Neural cell (in vitro differentiated cells): ENCODE results near the gene RIMS4. TPM values are rescaled to one million over a fixed set of nuclear protein-coding genes. Genes with fewer than 3 reads are reported as not detected.

Experiments used
- H2AFZ ChIP-seq: fragments of 200-600, 300-800 bp; sonication (generic), shearing (Covaris generic); 2 replicates; pipeline ENCODE4 v1.6.0; 2014; ENCODE audit warnings: low read depth, mild to moderate bottlenecking, antibody characterized with exemption, low read length, moderate library complexity
- H3F3A ChIP-seq: fragments of 200-600 bp; shearing (Covaris generic); 2 replicates; pipeline ENCODE4 v1.6.1; 2016; ENCODE audit warnings: mild to moderate bottlenecking, moderate library complexity, mixed read lengths, antibody characterized with exemption, low read length; ENCODE audit not compliant: insufficient read depth, poor library complexity, severe bottlenecking
- H3K27ac ChIP-seq: fragments of 200-600, 300-800 bp; sonication (generic), shearing (Covaris generic); 2 replicates; pipeline ENCODE4 v1.5.1; 2014; ENCODE audit warnings: mild to moderate bottlenecking, low read length, moderate library complexity
- H3K27me3 ChIP-seq: fragments of 300-800, 200-600 bp; sonication (generic), shearing (Covaris generic); 2 replicates; pipeline ENCODE4 v1.6.0; 2014; ENCODE audit warnings: mild to moderate bottlenecking, low read depth, low read length, moderate library complexity; ENCODE audit not compliant: insufficient read depth
- H3K36me3 ChIP-seq: fragments of 300-800, 200-600 bp; sonication (generic), shearing (Covaris generic); 2 replicates; pipeline ENCODE4 v1.5.1; 2014; ENCODE audit warnings: mild to moderate bottlenecking, antibody characterized with exemption, low read length, moderate library complexity; ENCODE audit not compliant: insufficient read depth
- H3K4me2 ChIP-seq: fragments of 300-800, 200-600 bp; sonication (generic), shearing (Covaris generic); 2 replicates; pipeline ENCODE4 v1.6.0; 2014; ENCODE audit warnings: mild to moderate bottlenecking, low read length
- H3K4me3 ChIP-seq: fragments of 300-800, 200-600 bp; sonication (generic), shearing (Covaris generic); 2 replicates; pipeline ENCODE4 v1.5.1; 2014; ENCODE audit warnings: mild to moderate bottlenecking, low read length, moderate library complexity
- H3K79me2 ChIP-seq: fragments of 200-600 bp; shearing (Covaris generic); replicated peaks from 2 replicates; pipeline ENCODE4 v1.6.0; 2014; ENCODE audit warnings: mild to moderate bottlenecking, low read length, moderate library complexity; ENCODE audit not compliant: insufficient read depth
- H3K9ac ChIP-seq: fragments of 300-800, 200-600 bp; sonication (generic), shearing (Covaris generic); 2 replicates; pipeline ENCODE4 v1.6.1; 2016; ENCODE audit warnings: mild to moderate bottlenecking, low read length, mixed read lengths
- H3K9me2 ChIP-seq: fragments of 200-600 bp; shearing (Covaris generic); 2 replicates; pipeline ENCODE4 v1.6.1; 2016; ENCODE audit warnings: mild to moderate bottlenecking, low read length, mixed read lengths; ENCODE audit not compliant: insufficient read depth
- H3K9me3 ChIP-seq: fragments of 200-600, 300-800 bp; sonication (generic), shearing (Covaris generic); 2 replicates; pipeline ENCODE4 v1.6.1; 2016; ENCODE audit warnings: mild to moderate bottlenecking, mixed run types, low read length, moderate library complexity, mixed read lengths
- H4K20me1 ChIP-seq: fragments of 200-600 bp; shearing (Covaris generic); 2 replicates; pipeline ENCODE4 v1.6.1; 2016; ENCODE audit warnings: mild to moderate bottlenecking, mixed run types; ENCODE audit not compliant: insufficient read depth
- EP300 ChIP-seq: fragments of 450-650 bp; conservative IDR thresholded peaks from 2 replicates; pipeline ENCODE4 v1.6.1; 2014; ENCODE audit warnings: antibody characterized with exemption, mild to moderate bottlenecking, moderate library complexity; ENCODE audit not compliant: poor library complexity, severe bottlenecking
- EZH2 ChIP-seq: fragments of 200-600, 300-800 bp; shearing (Covaris generic), sonication (generic); IDR thresholded peaks from 2 replicates; pipeline ENCODE4 v1.6.1; 2014; ENCODE audit warnings: antibody characterized with exemption, low read length, borderline replicate concordance, mild to moderate bottlenecking; ENCODE audit not compliant: insufficient read depth, poor library complexity, severe bottlenecking
- RAD21 ChIP-seq: fragments of 450-650 bp; conservative IDR thresholded peaks from 2 replicates; pipeline ENCODE4 v1.6.1; 2014; ENCODE audit warnings: antibody characterized with exemption, mild to moderate bottlenecking, moderate library complexity
- SMC3 ChIP-seq: fragments of 450-650 bp; conservative IDR thresholded peaks from 2 replicates; pipeline ENCODE4 v1.6.1; 2014; ENCODE audit warnings: antibody characterized with exemption, mild to moderate bottlenecking, moderate library complexity; ENCODE audit not compliant: poor library complexity
- polyA plus RNA-seq: library from polyadenylated mRNA; depleted of rRNA; stranded (reverse); fragments of >200 nt; gene quantifications from 2 replicates; pipeline ENCODE4 v1.2.3, GENCODE V29; 2014
- TF ChIP-seq, protein P1 (sequence below): fragments of 450-650 bp; IDR thresholded peaks from 2 replicates; pipeline ENCODE4 v1.5.1; 2014; ENCODE audit warnings: antibody characterized with exemption, mild to moderate bottlenecking, moderate library complexity; ENCODE audit not compliant: poor library complexity, severe bottlenecking
- TF ChIP-seq, protein P2 (sequence below): IDR thresholded peaks from 2 replicates; pipeline ENCODE4 v1.6.1; 2012; ENCODE audit warnings: borderline replicate concordance

Gene RIMS4
- polyA plus RNA-seq, 1 donor from 2014 or later: 40.6 TPM

DNA sequence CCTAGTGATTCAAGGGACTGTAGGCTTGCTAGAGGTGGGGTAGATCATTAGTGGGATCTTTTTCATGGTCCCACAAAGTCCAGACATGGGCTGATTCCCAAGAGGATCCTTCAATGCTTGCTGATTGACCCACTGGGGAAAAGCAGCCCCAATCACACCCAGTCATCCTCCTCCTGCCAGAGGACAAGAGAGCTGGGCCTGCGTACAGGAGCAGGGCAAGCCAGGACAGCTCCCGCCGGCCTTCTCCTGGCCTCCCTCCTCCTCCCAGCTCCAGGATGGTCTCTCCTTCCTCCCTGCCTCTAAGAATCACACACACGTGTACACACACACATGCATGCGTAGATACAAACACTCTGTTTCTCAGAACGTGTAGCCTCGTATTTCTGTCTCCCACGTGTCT lies 37.7 kb downstream of the RIMS4 start:
- Histone ChIP-seq H3K4me2 (no peak overlapping the region), H3K27me3 (no peaks in the 10 kb centered on the region), H4K20me1 (no peaks in the 10 kb centered on the region), H2AFZ (no peak overlapping the region), H3K79me2 (no peaks in the 10 kb centered on the region), H3K4me3 (peak overlapping the region; percentile 10), H3K9me3 (no peaks in the 10 kb centered on the region), H3K27ac (peak overlapping the region; percentile 53), H3K9ac (peak overlapping the region; percentile 53), H3K9me2 (no peaks in the 10 kb centered on the region), H3F3A (no peaks in the 10 kb centered on the region), H3K36me3 (no peaks in the 10 kb centered on the region)
- TF ChIP-seq RAD21 (no peak), EP300 (no peak), SMC3 (no peak), EZH2 (no peak)
- TF ChIP-seq, protein P1, sequence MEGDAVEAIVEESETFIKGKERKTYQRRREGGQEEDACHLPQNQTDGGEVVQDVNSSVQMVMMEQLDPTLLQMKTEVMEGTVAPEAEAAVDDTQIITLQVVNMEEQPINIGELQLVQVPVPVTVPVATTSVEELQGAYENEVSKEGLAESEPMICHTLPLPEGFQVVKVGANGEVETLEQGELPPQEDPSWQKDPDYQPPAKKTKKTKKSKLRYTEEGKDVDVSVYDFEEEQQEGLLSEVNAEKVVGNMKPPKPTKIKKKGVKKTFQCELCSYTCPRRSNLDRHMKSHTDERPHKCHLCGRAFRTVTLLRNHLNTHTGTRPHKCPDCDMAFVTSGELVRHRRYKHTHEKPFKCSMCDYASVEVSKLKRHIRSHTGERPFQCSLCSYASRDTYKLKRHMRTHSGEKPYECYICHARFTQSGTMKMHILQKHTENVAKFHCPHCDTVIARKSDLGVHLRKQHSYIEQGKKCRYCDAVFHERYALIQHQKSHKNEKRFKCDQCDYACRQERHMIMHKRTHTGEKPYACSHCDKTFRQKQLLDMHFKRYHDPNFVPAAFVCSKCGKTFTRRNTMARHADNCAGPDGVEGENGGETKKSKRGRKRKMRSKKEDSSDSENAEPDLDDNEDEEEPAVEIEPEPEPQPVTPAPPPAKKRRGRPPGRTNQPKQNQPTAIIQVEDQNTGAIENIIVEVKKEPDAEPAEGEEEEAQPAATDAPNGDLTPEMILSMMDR: no peak
- TF ChIP-seq, protein P2, sequence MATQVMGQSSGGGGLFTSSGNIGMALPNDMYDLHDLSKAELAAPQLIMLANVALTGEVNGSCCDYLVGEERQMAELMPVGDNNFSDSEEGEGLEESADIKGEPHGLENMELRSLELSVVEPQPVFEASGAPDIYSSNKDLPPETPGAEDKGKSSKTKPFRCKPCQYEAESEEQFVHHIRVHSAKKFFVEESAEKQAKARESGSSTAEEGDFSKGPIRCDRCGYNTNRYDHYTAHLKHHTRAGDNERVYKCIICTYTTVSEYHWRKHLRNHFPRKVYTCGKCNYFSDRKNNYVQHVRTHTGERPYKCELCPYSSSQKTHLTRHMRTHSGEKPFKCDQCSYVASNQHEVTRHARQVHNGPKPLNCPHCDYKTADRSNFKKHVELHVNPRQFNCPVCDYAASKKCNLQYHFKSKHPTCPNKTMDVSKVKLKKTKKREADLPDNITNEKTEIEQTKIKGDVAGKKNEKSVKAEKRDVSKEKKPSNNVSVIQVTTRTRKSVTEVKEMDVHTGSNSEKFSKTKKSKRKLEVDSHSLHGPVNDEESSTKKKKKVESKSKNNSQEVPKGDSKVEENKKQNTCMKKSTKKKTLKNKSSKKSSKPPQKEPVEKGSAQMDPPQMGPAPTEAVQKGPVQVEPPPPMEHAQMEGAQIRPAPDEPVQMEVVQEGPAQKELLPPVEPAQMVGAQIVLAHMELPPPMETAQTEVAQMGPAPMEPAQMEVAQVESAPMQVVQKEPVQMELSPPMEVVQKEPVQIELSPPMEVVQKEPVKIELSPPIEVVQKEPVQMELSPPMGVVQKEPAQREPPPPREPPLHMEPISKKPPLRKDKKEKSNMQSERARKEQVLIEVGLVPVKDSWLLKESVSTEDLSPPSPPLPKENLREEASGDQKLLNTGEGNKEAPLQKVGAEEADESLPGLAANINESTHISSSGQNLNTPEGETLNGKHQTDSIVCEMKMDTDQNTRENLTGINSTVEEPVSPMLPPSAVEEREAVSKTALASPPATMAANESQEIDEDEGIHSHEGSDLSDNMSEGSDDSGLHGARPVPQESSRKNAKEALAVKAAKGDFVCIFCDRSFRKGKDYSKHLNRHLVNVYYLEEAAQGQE: no peak

DNA sequence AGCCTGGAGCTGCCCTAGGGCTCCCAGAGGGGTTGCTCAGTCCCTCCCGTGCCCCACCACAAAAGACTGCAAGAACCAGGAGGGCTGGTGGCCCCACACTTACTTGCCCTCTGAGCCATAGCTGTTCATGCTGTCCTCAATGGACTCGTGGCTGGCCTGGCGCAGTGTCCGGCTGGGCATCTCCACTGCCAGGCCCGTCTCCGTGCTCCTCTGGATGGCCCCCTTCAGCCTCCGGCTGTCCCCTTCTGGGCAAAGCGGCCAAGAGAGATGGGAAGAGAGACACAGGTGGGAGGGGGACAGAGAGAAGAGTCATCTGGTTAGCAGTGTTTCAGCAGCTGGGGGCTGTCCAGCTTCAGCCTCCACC lies 39.2 kb downstream of the RIMS4 start:
- no peaks in the 10 kb centered on the region for H3F3A ChIP-seq

More for the DNA sequence above, 39.2 kb downstream of the RIMS4 start:
- no peak overlapping the region for H3K4me2 ChIP-seq
- no peaks in the 10 kb centered on the region for H3K9me3 ChIP-seq
- H3K9me2 ChIP-seq: no peaks in the 10 kb centered on the region
- H3K27me3 ChIP-seq: no peaks in the 10 kb centered on the region
- no peaks in the 10 kb centered on the region for H4K20me1 ChIP-seq
- H3K4me3 ChIP-seq: no peak overlapping the region
- no peak for TF ChIP-seq EP300
- TF ChIP-seq RAD21: no peak
- no peak for TF ChIP-seq SMC3
- TF ChIP-seq, protein P1: no peak
- no peaks in the 10 kb centered on the region for H3K36me3 ChIP-seq
- no peaks in the 10 kb centered on the region for H3K79me2 ChIP-seq
- H2AFZ ChIP-seq: no peak overlapping the region
- no peak overlapping the region for H3K27ac ChIP-seq
- H3K9ac ChIP-seq: no peak overlapping the region
